ENCODE data around the gene GABRB3.

- TF ChIP-seq CTCF (conservative IDR thresholded peaks at IDR 0.05; ENCODE audit: low read length) = no peak
- TF ChIP-seq EZH2phosphoT487 (IDR thresholded peaks at IDR 0.05; ENCODE audit: borderline replicate concordance) = no peak
These were observed 105.5 kb downstream of the GABRB3 start for GRCh38 chr15:26667222-26667988.
